Activated CD4-positive, alpha-beta T cell treated with anti-CD3 and anti-CD28 coated beads, Interleukin-2, amount 50 U/mL, for 16 hours (primary cell): ENCODE results near the gene TENT4A.
"Not testable (repeated sequence)": the region's sequence is repeated elsewhere in the genome, so short reads cannot be mapped to it uniquely, and the experiment has no call there.

Experiments used
- DNase-seq: peaks from one replicate; pipeline ENCODE4 v3.0.0-alpha.2; 2020

Gene TENT4A

GRCh38 chr5:6713274-6714225 is at the start of gene TENT4A:
TSS of gene TENT4A (plus strand) at chr5:6713432. CDS start at chr5:6713984, 552 bp downstream.
- DNase-seq = no peak

GRCh38 chr5:6666762-6667161 is 46.5 kb upstream of the TENT4A start:
- DNase-seq = no peak

- no peak for DNase-seq
Measured at GRCh38 chr5:6667648-6668047, 45.6 kb upstream of the TENT4A start.

GRCh38 chr5:6668717-6669116 is 44.5 kb upstream of the TENT4A start:
- not testable (repeated sequence) for DNase-seq

GRCh38 chr5:6673031-6673430 is 40.2 kb upstream of the TENT4A start:
- DNase-seq = no peak

GRCh38 chr5:6673963-6674362 is 39.3 kb upstream of the TENT4A start:
- no peak for DNase-seq

GRCh38 chr5:6674421-6674820 is 38.8 kb upstream of the TENT4A start:
- no peak for DNase-seq

GRCh38 chr5:6674886-6675285 is 38.3 kb upstream of the TENT4A start:
- DNase-seq = no peak

GRCh38 chr5:6675784-6676491 is 37.3 kb upstream of the TENT4A start:
- DNase-seq = no peak

GRCh38 chr5:6676702-6677101 is 36.5 kb upstream of the TENT4A start:
- DNase-seq = no peak

- no peak for DNase-seq
Measured at GRCh38 chr5:6678385-6678784, 34.8 kb upstream of the TENT4A start.

- no peak for DNase-seq
Measured at GRCh38 chr5:6680922-6681321, 32.3 kb upstream of the TENT4A start.

- no peak for DNase-seq
Measured at GRCh38 chr5:6681682-6682081, 31.6 kb upstream of the TENT4A start.

- no peak for DNase-seq
Measured at GRCh38 chr5:6682239-6682638, 31.0 kb upstream of the TENT4A start.

- no peak for DNase-seq
Measured at GRCh38 chr5:6683241-6683640, 30.0 kb upstream of the TENT4A start.

GRCh38 chr5:6684075-6684474 is 29.2 kb upstream of the TENT4A start:
- DNase-seq = no peak

GRCh38 chr5:6686501-6686900 is 26.7 kb upstream of the TENT4A start:
- DNase-seq = no peak

- DNase-seq = peak; percentile 4
Measured at GRCh38 chr5:6686915-6687409, 26.3 kb upstream of the TENT4A start.

GRCh38 chr5:6687505-6687904 is 25.7 kb upstream of the TENT4A start:
- DNase-seq = no peak

- DNase-seq = no peak
Measured at GRCh38 chr5:6692906-6693305, 20.3 kb upstream of the TENT4A start.

GRCh38 chr5:6698696-6699095 is 14.5 kb upstream of the TENT4A start:
- no peak for DNase-seq

GRCh38 chr5:6699357-6699756 is 13.9 kb upstream of the TENT4A start:
- DNase-seq = no peak

- no peak for DNase-seq
Measured at GRCh38 chr5:6700074-6700684, 13.1 kb upstream of the TENT4A start.
